Activated gamma-delta T cell treated with anti-CD3 and anti-CD28 coated beads, Interleukin-2, amount 50 U/mL, for 16 hours (primary cell): ENCODE data around the gene ITIH4.

Experiments
- DNase-seq: peaks from one replicate; pipeline ENCODE4 v3.0.0-alpha.2; 2020; ENCODE audit warnings: low read depth

Gene ITIH4

DNA sequence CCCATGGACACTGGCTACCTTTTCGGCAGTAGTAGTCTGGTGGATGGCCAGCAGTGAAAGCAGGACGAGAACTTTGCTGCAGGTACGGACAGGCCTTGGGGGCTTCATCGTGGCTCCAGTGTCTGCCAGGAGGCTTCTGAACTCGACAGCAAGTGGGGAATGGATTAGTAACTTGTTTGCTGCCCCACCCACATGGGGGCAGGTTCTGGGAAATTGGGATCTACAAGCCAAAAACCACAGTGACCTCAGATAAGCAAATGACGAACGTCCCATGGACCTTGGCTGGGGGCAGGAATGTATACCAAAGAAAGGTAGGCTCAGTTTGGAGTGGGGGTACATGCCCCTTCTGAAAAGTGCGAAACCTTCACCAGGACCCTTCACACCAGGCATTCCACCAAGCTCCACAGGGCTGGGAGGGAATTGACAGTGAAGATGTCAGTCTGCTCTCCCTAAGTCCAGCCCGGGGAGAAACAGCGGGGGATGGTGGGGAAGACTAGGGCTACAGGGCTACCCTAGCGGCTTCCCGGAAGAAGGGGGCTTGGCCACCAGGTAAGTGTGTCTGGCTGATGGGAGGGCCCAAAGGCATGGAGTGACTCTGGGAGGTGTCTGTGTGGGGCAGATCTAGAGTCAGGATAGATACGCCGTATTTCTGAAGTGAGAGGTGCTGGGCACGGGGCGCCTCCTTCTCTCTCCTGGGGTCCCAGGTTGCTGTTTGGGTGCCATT, at the start of gene ITIH4:
Gene ITIH4 (minus strand): TSS at position 138 of the 724 bp plus-strand sequence. CDS start 30 bp downstream, at position 108.
- DNase-seq = no peak

DNA sequence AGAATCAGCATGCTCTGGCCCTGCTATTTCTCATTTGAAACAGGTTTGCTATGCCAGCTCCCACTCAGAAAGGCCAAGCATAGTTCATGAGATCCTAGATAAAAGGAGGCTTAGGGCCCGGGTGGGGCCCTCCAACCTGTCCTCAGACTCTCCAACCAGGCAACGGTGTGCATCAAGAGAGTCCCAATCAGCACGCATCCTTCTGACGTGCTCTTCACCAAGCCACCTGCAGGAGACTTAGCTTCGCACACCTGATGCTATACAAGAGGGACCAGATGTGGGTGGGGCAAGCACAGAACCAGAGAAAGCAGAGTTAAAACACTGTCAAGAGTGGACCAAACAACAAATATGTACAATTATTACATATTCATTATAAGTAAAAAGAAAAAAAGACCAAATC, 49.6 kb upstream of the ITIH4 start:
- no peak for DNase-seq

- DNase-seq = no peak
Observed at GRCh38 chr3:52879581-52879980, 49.1 kb upstream of the ITIH4 start.

- no peak for DNase-seq
Observed at GRCh38 chr3:52879090-52879489, 48.6 kb upstream of the ITIH4 start.

DNA sequence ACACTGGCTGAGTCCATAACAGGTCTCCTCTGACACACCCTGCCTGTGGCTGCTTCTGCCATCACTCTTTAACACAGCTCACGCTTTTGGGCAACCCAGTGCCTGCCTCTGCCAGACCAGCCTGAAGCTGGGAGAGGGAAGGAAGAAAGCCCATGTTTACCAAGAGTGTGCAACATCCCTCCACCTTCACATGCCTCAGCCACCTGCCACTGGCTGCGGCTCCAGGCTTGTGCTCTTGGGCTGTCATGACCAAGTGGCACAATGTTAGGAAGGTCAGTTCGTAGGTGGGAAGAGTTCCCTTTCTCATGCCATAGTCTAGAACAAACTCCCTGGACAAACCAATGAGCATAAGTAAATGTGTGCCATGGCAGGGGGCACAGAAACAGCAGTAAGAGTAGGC, 46.6 kb upstream of the ITIH4 start:
- no peak for DNase-seq

GRCh38 chr3:52874864-52875587, 44.6 kb upstream of the ITIH4 start:
- DNase-seq = no peak

GRCh38 chr3:52874160-52874701, 43.8 kb upstream of the ITIH4 start:
- DNase-seq = no peak

GRCh38 chr3:52873433-52874159, 43.1 kb upstream of the ITIH4 start:
- DNase-seq = no peak

DNA sequence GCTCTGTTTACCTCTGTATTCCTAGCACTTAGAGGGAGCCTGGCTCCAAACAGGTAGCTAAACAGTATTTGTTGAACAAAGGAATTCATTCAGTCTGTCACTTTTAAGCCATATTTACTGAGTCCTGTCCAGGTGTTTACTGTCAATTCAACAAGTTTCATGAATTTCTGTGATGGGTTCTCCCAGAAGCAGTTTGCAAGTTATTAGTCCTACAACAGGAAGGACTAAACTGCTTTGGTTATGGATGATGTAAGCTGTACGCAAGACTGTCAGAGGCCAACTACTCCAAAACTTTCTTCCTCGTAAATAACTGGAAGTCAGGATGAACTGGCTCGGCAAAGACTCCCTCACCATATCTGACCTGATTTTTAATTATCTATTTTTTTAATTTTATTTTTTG, 41.8 kb upstream of the ITIH4 start:
- DNase-seq = no peak

DNA sequence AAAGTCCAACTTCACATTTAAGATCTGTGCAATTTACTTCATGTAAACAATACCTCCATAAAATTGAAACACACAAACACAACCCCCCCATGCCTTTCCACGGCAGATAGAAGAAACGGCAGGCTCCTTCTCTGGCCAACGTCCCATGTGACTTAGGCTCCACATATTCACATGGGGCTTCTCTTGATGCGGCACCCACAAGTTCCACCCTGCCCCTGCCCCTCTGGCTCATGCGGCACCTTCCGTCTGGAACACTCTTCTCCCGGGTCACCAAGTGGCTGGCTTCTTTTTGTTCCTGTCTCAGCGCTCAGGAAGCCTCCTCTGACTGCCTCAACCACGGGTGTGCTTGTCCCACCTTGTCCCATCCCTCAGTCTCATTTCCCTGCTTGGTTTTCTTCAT, 41.3 kb upstream of the ITIH4 start:
- no peak for DNase-seq

DNA sequence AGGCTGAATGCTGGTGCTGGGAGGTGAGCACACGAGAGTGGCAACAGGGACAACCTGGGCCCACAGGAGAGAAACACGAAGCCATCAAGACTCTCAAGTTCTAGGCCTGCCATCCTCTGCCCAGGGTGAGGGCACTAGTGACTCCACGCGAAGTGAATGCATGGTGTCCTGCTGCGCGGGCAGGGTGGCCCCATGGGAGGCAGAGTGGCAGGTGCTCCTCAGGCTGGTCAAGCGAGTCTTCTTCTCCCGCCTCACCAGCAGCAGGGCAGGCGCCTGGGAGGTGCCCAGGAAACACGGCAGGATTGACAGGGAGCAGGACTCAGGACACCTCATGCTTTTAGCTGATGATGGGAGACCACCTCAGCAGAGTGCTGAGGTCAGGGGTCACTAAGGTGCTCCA, 40.0 kb upstream of the ITIH4 start:
- no peak for DNase-seq

DNA sequence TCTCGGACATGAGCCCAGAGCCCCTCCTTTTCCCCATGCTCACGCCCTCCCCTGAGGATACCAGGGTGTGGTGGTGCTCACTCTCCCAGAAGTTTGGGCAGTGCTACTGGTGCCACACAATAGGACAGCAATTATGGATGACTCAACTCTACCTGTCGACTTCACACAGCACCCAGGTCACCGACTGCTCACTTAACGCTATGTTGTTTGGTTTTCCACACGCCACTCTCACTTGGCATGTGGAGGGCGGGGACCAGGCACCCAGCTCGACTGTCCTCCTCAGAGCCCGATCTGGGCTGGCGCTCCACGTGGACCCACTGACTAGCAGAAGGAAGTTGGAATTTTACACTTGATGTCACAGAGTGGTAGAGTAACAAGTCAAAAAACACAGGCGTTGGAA, 36.0 kb upstream of the ITIH4 start:
- DNase-seq = no peak

DNA sequence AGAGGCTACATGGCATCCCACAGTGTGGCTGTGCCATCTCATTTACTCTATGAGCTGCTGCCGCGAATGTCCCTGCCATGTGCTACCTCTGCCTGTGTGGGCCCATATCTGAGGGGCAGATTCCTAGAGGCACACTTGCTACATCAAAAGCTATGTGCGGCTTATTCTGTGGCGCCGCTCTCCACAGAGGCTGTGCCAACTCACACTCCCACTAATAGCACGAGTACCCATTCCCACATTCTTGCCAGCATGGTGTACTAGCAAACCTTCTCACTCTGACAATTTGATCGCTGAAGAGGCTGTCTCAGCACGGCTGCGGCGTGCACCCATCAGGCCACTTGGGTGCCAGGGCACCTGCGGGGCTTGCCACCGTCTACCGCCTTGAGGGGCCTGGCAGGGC, 35.5 kb upstream of the ITIH4 start:
- DNase-seq = no peak

GRCh38 chr3:52860424-52860768, 29.9 kb upstream of the ITIH4 start:
- DNase-seq = no peak

GRCh38 chr3:52859686-52860423, 29.4 kb upstream of the ITIH4 start:
- DNase-seq = no peak

GRCh38 chr3:52857864-52858263, 27.4 kb upstream of the ITIH4 start:
- DNase-seq = no peak

DNA sequence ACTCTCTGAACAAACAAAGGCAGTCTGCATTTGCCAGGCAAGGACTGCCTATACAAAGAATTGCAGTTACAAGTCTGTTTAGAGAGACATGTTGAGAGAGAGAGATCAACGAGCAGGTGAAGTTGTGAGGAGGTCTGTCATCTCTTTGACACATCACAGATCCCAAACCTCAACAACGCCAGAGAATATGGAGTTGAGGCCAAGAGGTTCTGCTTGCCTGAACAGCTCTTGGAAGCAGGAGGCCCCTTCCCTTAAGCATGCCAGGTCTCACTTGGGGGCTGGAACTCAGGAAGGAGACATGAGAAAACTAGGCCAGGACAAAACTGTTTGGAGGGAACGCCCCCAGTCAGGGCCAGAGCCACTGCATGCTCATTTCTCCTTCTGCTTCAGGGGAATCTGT, 26.7 kb upstream of the ITIH4 start:
- no peak for DNase-seq

DNA sequence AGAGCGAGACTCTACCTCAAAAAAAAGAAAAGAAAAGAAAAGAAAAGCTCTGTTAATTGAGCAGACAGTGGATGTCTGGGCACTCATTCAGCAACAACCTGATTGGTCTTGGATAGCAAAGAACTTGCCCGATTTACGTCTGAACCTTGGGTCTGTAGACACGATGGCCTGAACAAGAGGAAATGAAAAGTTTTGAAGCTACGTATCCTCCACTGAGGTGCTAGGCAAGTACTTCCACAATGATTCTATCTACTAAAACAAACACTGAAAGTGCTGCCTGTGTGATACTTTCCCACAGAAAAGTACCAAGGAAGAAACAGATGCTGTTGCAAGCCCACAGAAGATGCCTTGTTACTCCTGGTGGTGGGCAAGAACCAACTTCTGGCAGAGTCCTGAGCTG, 26.2 kb upstream of the ITIH4 start:
- DNase-seq = no peak

DNA sequence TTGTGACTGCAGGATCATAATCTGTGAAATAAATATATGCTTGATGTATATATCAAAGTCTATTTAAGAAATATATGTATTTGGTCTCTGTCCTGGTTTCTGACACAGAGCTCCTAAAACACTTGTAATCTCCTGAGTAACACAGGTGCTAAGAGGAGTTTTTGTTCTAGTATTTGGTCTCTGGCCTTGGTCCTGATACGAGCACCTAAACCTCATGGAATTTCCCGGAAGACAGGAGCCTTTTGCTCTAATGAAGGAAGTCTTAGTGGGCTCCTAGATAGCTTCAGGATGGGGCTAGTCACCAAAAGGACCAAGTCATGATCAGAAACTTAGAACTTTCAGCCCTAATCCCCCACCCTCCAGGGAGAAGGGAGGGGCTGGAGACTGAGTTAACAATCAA, 23.5 kb upstream of the ITIH4 start:
- no peak for DNase-seq

- no peak for DNase-seq
Observed at GRCh38 chr3:52852419-52852818, 21.9 kb upstream of the ITIH4 start.

DNA sequence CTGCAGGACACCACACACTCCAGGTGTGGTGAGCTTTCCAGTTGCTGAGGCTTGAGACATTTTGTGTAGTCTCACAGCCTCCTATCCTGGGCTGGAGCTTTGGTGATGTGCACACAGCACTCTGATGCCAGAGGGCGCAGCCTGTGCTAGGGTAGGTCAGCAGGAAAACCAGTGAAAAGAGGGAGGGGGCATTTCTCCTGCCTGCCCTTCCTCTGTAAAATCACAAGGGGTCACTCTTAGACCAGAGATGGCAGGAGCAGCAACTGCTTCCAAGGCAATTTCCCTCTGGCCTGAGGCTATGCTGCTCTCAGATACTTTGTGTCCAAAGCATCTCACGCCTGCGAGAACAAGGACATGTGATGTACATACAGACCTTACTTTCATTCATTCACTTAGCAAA, 20.9 kb upstream of the ITIH4 start:
- DNase-seq = no peak

DNA sequence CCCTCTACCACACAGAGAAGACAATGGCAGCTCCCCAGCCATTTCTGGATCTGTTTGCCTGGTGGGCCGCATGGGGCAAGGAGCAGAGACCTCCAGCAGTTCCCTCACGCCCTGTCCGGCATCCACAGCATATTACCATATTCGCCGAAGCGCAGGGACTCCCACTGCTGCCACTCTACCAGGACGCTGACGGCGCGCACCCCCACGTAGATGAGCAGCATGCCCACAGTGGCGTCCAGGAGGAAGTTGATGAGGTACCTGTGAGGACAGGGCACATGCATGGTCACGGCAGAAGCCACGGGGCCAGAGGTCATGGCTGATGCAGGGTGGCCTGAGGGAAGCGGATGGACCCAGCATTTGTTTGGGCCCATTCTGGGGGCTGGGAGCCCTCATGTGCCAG, 19.2 kb upstream of the ITIH4 start:
- no peak for DNase-seq
